ENCODE measurements around the gene CBFA2T3.

The CBFA2T3 gene

DNA sequence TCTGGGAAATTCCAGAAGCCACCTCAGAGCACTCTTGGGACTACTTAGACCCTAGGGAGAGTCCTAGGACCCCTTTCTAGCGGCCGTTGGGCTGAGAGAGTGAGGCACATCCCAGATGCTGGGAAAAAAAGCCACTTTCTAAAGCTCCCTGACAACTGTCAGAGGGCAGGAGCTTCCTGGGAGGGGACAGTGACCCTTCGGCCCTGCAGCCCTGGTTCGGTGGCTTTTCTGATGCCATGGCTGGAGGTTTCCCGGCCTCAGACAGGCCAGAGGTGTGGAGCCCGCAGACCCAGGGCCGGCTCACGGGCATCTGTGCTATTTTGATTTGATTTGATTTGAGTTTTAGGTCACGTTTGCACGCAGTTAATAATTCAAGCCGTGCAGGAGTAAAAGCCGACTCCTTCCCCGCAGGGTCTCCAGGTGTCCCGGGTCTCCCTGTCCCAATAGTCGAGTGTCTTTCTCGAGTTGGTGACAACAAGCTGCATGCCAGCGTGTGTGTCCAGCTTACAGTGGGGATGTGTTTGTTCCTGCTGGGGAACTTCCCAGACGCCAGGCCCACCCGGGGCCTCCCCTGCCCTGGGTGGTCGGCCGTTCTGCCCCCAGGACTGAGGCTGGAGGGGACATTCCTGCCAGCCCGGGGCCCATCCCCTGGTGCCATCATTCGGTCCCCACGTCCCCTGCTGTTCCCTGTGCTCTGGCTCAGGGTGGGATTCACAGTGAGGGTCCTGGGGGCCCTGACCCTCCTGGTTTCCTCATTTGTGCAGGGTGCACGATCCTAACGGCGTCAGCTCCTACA lies 1.0 kb upstream of the CBFA2T3 start:
- TF ChIP-seq, protein P1, sequence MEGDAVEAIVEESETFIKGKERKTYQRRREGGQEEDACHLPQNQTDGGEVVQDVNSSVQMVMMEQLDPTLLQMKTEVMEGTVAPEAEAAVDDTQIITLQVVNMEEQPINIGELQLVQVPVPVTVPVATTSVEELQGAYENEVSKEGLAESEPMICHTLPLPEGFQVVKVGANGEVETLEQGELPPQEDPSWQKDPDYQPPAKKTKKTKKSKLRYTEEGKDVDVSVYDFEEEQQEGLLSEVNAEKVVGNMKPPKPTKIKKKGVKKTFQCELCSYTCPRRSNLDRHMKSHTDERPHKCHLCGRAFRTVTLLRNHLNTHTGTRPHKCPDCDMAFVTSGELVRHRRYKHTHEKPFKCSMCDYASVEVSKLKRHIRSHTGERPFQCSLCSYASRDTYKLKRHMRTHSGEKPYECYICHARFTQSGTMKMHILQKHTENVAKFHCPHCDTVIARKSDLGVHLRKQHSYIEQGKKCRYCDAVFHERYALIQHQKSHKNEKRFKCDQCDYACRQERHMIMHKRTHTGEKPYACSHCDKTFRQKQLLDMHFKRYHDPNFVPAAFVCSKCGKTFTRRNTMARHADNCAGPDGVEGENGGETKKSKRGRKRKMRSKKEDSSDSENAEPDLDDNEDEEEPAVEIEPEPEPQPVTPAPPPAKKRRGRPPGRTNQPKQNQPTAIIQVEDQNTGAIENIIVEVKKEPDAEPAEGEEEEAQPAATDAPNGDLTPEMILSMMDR (IDR thresholded peaks at IDR 0.05; ENCODE audit: control insufficient read depth, extremely low read depth, insufficient read depth): no peak
- H3K4me3 ChIP-seq (ENCODE audit: low read depth, low read length): no peak overlapping the region
- DNase-seq (ENCODE audit: low read depth): no peak

DNA sequence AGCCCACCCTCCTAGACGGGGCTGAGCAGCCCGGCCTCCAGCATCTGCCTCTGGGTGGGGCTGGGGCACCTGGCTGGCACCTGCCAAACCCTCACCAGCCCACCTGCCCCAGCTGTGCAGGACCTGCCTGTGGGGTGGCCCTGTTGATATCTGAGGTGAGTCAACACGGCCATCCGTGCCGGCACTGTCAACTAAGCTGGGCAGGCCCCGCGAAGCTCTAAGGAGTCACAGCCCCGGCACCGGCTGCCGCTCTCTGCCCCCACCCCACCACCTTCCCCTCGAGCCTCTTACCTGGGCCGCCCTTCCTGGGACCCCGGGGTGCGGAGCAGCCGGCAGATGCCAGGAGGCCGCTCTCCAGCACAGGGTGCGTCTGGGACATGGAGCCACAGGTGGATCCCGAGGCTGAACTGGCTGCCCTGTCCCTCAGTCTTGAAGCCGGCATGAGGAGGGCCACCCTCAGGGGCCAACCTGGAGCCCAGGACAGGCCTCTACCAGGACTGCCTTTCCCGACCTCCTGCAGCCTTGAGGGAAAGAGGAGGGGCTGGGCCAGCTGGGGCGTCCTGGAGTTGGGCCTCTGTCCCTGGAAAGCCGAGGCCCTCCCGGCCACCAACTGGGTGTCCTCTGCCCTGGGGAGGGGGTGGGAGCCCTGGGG lies 515 bp downstream of the CBFA2T3 start:
- H3K4me3 ChIP-seq (ENCODE audit: low read depth, low read length): no peak overlapping the region
- TF ChIP-seq, protein P1 (IDR thresholded peaks at IDR 0.05; ENCODE audit: control insufficient read depth, extremely low read depth, insufficient read depth): no peak

DNA sequence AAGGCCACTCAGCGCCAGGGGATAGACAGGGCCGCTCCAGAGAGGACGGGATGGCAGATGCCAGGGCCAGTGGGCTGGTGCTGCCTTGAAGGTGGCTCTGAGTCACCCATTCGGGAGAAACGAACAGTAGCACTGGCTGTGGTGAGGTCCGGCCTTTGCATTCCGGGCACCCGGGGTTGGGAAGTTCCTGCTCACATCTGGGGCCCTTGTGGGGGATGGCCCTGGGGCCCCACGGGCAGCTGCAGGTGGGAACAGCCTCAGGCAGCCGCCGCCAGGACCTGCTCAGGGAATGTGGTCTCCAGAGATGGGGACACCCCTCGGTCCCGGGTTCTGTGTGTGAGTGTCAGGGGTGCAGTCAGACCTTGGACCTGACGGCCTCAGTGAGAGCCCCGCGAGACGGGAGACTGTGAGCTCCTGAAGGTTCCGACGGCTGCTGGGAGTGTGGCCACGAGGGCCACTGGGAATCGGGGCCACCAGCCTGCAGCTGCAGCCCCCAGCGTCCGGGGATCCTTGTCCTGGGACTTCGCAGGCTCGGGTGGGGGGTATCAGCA lies 1.4 kb downstream of the CBFA2T3 start:
- H3K4me3 ChIP-seq (ENCODE audit: low read depth, low read length): no peak overlapping the region
- TF ChIP-seq, protein P1 (IDR thresholded peaks at IDR 0.05; ENCODE audit: control insufficient read depth, extremely low read depth, insufficient read depth): no peak
- no peak for DNase-seq (ENCODE audit: low read depth)

More for the DNA sequence above, 515 bp downstream of the CBFA2T3 start:
- DNase-seq (ENCODE audit: low read depth): no peak

DNA sequence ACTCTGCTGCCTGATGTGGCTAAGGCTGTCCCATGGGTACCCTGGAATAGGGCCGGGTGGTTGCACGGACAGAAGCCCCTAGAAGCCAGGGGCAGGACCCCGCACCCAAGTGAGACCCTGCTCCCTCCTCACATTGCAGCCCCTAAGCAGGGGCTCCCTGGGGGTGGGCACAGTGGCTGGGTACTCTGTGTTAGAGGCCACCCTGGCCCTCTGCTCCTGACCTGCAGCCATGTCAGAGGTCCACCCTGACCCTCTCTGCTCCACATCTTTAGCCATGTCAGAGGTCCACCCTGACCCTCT lies 2.1 kb downstream of the CBFA2T3 start:
- no peak for DNase-seq (ENCODE audit: low read depth)
- H3K4me3 ChIP-seq (ENCODE audit: low read depth, low read length): no peak overlapping the region
- TF ChIP-seq, protein P1 (IDR thresholded peaks at IDR 0.05; ENCODE audit: control insufficient read depth, extremely low read depth, insufficient read depth): no peak

DNA sequence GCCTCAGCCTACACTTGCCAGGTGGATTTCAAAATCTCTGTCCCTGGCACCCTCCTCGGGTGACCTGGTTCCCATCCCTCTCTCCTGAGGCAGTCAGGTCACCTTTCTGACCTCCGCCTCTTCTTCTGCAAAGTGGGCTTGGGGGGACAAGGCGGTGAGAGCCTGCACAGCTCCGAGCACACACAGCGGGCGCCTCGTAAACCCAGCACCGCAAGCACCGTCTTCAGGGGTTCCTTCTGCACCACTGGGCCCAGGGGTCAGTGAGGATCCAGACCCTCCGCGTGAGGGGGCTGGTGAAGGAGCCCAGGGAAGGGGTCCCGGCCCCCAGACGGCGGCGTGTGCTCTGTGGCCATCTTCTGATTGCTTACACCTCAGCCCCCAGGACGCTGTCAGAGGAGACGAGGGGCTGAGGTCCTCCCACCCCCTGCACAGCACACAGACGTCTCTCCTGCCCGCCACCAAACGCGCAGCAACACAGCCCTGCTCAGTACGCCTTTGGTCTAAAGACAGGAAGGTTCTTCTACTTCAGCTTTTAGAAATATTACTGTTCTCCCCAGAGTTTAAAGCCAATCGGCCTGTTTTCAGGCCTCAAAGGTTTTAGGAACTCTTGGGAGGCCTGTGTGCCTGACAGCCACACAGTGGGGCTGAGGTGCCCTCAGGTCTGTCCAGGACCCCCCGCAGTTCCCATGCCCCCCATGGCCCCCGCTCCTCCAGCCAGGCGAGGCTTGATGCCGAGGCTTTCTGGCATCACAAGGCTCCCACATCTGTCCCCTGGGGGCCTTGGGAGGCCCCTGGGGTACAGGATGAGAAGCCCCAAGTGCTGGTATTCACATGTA lies 2.7 kb downstream of the CBFA2T3 start:
- no peak overlapping the region for H3K4me3 ChIP-seq (ENCODE audit: low read depth, low read length)

DNA sequence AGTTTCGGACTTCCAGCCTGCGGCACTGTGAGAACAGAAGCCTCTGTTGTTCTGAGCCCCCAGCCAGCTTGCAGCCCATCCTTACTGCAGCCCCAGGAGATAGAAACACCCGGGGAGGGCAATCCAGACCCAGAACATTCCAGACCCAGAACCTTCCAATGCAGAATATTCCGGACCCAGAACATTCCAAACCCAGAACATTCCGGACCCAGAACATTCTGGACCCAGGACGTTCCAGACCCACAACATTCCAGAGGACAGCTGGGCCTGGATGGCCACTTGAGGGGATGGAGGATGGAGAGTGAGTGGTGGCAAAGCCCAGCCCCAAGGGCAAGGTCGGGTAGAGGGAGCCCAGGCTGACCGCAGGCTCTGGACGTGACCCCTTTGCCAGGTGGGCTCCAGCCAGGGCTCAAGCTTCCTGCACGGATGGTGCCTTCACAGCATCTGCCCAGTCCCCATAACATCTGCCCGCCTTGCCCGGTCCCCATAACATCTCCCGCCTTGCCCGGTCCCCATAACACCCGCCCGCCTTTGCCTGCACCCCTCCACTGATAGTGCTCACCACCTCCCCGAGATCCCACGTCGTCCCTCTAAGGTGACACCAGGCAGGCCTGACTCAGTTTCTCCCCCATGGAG lies 3.5 kb downstream of the CBFA2T3 start:
- TF ChIP-seq, protein P1 (IDR thresholded peaks at IDR 0.05; ENCODE audit: control insufficient read depth, extremely low read depth, insufficient read depth): no peak
- DNase-seq (ENCODE audit: low read depth): no peak
- no peak overlapping the region for H3K4me3 ChIP-seq (ENCODE audit: low read depth, low read length)

More for the DNA sequence above, 2.7 kb downstream of the CBFA2T3 start:
- TF ChIP-seq, protein P1 (IDR thresholded peaks at IDR 0.05; ENCODE audit: control insufficient read depth, extremely low read depth, insufficient read depth): no peak
- DNase-seq (ENCODE audit: low read depth): no peak

Data from LNCaP clone FGC (cell line).